Stimulated activated CD4-positive, alpha-beta T cell treated with anti-CD3 and anti-CD28 coated beads, Interleukin-4, amount 100 ng/mL, for 4 hours (primary cell): ENCODE results near the gene CBX2.

Source experiments
- DNase-seq, 2 experiments: peaks; one replicate each; pipeline ENCODE4 v3.0.0-alpha.2; 2020

CBX2 gene

DNA sequence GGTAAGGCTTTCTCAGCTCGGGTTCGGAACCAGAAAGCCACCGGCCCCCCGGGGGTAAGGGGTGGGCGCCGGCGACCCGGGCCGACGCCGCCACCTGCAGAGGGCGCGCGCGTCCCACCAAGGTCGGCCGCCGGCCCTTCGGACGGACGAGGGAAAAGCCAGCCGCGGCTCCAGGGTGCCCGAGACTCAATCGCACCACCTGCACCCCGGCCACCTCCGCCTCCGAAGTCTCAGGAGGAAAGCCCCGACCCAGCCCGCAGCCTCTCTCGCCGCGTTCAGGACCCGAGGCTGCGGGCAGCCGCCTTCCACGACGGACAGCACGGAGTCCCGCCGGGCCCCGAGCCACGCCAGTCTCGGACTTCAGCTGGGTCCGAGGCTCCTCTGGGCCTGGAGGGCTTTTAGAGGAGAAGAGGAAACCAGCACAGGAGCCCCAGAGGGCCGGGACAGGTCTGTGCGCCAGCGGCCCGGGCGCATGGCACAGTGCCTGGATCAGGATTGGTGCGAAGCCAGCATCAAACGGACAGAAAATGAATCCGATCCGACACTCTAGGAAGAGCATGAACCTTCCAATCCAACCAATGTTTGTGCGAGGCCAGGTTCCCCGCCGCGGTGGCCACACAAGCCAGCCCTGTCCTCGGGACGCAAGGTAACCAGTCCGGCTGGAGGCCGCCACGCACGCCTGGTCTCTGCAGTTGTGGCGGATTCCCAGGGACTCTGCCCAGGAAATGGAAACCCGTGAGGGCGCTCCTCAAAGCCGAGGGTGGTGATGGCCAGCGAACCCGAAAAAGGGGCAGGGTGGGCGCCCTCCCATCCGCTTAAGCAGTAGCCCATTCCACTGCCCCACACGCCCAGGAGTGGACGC lies 12.2 kb downstream of the CBX2 start:
- no peak for DNase-seq

DNA sequence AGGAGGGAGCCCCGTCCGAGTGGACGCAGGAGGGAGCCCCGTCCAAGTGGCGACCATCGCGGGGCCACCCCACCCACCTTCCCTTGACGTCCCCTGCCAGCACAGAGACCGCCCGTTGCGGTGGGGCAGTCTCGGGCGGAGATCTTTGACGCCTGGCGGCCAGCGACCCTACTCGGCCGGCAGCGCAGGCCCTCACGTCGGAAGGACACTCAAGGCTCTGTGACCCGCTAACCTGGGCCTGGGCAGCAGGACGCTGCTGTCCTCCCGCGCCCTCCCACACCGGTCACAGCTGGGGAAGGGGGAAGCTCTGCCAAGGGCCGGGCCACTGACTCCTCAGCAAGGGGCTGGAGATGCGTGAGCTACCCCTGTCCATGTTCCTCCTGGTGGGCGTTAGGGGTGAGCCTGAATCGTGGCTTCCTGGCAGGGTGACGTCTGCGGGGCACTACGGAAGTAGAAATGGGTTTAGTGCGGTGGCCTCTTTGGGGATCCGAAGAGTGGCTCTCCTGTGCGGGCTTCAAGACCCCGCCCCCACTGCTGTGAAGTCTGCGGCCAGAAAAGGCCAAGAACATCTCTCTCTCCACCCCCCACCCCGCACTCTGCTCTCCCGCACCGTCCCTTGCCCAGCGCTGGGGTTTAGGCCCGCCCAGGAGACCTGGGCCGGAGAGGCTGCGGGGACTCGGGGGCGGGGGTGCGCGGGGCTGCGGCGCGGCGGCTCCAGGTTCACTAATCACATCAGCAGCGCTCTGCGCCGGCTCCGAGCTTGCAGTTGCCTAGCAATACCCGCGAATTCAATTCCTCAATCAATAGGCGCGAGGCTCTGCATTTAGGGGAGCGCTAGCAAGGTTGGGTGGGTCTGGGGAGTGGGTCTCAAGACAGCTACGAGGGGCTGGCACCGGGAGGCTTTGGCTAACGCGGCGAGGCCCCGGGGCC lies 13.1 kb downstream of the CBX2 start:
- DNase-seq = no peak

DNA sequence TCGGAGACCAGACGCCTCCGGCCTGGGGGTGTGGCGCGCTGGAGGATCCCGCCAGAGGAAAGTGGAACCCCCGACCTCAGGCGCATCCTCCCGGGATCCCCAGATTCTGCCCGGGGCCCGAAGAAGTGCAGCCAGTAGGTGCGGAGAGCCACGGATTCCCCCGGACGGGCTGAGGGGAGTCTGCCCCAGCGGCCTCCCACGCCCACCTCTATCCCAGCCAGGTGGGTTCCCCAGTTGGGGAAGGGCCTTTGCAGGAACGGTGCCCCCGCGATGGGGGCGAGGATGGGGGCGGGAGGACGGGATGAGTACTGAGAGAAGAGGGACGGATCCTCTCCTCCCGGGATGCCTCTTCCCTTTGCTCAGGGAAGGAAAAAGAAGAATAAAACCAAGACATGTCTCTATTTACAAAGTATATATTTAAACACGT lies 13.8 kb downstream of the CBX2 start:
- no peak for DNase-seq

DNA sequence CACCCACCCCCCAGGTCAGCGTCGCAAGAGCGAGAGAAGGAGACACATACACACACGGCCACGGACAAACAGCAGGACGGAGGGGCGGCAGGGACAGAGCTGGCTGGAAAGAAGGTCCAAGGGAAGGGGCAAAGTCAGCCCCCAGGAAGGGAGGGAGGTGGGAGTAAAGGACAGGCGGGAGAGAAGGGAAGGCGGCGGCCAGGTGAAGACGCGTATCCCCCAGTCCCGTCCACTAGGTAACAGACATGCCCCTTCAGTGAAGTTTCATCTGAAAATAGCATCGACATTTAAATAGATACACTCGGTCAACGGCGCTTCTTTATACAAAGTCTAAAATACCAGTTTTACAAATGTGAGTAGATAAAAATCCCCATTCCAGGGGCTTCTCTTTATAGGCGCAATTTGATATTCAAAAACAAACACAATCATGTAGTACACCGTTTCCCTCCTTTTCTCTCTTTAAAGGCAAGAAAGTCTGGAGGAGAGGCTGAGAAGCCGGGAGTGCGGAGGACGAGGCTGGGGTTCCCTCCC lies 14.5 kb downstream of the CBX2 start:
- no peak for DNase-seq

DNA sequence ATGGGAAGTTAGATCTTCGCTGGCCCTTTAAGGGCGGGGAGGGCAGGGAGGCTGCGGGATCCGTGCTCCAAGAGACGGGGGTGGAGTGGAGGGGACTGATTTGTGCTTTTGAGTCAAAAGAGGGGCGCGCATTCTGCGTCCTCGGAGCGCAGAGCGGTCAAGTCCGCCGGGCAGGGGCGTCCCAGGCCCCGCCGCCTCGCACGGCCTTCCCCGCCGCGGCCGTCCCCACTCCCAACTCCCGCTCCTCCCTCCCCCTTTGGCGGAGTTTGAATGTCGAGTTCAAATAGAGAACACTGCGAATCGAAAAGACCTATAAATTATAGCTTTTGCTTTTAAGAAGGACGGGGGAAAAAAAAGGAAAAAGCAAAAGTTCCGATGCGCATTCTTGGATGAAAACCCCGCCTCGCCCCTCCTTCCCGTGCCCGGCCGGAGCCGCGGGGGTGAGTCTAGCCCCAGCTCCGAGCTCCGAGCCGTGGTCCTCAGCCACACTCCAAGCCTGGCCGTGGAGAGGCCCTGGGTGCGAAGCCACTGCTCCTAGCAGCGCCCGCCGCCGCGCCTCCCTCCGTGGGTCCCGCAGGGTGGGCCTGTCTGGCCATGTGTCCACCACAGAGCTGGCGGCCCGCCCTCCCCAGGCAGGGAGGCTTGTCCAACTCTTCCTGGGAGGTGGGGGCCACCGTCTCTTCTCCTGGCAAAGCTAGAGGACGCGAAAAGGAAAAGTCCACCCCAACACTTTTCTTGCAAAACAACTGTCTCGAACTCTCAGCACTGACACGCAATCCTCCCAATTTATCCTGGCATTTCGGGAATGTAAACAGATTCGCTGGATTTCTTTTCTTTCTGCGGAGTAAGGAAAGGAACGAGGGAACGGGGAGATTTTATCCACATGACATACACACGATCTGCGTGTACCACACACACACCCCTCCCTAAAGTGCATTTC lies 15.3 kb downstream of the CBX2 start:
- no peak for DNase-seq

DNA sequence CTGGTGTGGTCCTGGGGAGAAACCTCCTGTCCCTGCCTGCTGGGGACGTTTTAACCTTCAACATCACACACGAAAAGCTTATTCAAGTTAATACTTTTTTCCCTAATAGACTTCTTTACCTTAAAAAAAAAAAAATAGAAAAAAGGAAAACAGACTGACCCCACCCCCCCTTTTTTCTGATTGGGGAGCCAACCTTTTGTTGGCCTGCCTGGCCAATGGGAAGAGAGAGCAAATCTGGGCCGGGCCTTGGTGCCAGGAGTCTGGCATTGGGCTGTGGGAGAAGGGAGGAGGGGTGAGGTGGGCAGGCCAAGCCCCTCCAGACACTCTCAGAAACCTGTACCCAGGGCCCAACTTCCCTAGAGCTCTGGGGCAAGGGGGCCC lies 16.0 kb downstream of the CBX2 start:
- no peak for DNase-seq

DNA sequence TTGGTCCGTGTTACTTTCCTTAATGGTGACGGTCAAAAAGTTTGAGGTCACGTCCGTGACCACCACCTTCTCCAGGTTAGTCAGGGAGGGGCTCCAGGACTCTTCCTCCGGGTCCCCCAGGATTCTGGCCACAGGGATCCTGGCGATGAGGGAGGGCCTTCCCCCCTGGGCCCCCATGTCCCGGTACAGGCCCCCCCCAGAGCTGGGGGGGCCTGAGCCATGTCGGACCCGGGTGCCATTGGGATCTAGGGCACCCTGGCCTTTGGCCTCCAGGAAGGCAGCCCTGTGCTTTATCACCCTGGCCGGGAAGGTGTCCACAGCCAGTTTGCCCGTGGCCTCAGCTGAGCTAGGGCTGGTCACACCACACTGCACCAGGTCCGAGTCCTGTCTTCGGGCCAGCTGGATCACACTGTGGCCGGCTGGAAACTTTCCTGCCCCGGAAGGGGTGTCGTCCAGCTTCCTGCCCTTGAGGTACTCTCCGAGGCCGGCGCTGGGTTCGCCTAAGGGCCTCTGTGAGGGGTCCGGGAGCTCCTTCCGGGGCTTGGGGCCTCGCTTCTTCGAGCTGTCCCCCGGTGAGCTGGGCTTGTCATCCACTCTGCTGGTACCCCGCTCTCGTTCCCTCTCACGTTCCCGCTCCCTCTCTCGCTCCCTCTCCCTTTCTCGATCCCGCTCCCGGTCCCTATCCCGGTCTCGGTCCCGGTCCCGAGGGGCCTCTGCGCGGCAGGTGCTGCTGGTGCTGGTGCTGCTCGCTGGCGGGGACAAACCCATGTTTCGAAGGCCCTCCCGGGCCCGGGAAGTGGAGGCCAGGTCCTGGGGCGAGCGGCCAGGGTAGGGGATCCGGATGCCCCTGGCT lies 16.9 kb downstream of the CBX2 start:
- DNase-seq = no peak

DNA sequence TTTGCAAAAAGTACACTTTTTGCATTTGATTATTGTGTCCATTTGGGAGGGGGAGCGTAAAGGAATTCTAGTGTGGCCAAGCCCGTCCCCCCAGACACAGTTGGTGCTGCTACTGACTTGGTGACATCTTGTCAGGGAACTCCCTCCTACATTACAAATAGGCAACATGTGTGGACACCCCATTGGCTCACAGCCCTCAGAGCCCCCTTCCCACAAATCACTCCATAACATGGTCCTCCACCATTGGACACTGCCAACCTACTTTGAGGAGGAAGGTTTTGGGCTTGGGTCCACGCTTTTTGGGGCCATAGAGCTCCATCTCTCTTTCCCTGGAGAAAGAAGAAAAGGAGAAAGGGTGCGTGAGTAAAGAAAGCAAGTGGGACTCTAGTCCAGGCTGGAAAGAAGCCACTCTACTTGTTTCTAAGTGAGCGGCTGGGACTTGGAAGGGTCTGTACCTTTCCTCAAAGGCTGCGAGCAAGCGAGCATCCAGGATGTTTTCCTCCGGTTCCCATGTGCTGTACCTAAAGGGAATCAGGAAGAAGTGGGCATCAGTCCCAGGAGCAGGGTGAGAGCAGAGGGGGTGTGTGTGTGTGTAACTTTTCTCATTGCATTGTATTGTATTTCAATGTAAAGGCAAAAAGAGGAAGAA lies 18.0 kb downstream of the CBX2 start:
- no peak for DNase-seq

DNA sequence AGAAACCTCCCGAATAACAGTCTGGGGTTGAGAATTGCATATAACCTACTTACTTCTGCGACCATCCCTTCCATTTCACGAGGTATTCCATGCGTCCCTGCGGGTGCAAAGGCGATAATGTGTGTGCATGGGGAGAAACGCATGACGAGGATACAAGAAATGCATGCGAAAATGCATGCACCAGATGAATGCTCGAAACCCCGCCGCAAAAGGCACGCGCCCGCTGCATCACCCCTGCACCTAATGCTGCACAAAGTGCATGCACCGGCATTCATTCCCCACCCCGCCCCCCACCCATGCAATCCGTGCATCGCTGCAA lies 18.5 kb downstream of the CBX2 start:
- no peak for DNase-seq

DNA sequence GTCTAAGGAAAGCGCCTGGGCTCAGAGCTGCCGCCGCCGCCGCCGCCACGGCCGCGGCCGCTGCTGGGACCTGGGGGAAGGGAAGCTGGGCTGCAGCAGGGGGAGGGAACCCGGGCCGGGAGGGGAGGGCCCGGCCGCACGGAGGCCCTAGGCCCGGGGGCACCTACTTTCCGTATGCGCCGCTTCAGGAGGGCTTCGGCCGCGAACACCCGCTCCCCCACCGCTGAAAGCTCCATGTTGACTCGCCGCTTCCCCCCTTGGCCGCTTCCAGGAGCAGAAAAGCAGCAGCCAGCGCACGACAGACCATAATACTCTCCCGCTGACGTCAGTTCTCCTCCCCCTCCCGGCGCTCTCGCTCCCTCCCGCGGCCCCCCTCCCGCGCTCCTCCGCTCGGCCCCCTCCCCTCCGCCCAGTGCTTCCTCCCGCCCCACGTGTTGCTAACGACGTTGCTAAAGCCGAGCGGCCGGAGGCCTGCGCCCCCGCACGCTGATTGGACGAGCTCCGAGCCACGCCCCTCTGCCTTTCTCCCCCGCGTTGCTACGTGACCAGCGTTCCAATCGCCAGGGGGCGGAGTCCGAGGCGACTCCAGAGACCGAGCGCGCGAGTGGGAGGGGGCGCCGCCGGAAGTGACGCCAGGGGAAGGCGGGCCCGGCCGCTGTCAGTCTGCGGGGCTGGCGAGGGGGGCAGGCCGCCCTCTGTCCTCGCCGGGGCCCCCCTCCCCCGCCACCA lies 19.0 kb downstream of the CBX2 start, which contains the start of gene CBX8:
Gene CBX8, minus strand, starts transcription at position 315 of the 729 bp plus-strand sequence. Its CDS starts 79 bp downstream, at position 236.
- peak; percentile 99 for DNase-seq

DNA sequence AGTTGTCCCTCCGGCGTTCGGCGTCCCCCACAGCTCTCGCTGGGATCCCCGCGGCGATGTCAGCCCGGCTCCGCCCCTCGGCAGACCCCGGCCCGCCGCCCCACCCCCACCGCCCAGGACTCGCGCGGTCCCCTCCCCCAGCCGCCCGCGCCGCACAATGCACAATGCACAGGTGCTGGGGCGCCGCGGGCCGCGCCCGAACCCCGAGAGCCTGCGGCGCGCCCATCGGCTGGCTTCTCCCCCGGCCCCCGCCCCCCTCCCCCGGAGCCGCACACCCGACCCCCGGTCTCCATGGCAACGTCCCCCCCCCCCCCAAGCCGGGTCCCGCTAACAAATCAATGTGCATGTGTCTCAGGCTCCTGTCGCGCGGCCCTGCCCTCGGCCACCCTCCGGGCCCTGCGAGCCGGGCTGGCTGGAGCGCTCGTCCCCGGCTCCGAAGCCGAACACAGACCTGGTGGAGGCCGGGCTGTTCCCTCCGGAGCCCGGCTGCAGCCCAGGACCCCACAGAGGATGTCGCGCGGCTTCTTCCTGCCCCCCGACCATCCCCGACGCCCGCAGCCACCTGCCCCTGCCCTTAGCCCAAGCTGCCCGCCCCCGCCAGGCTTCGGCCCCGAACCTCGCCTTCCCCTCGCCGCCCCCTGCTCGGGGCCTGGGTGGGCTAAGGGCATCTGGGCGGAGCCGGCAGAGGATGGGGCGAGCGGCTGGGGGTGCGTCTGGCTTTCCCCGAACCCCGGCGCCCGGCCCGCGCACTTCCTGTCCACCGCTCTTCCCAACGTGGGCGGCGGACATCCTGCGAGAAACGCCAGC lies 19.7 kb downstream of the CBX2 start:
- DNase-seq = no peak

DNA sequence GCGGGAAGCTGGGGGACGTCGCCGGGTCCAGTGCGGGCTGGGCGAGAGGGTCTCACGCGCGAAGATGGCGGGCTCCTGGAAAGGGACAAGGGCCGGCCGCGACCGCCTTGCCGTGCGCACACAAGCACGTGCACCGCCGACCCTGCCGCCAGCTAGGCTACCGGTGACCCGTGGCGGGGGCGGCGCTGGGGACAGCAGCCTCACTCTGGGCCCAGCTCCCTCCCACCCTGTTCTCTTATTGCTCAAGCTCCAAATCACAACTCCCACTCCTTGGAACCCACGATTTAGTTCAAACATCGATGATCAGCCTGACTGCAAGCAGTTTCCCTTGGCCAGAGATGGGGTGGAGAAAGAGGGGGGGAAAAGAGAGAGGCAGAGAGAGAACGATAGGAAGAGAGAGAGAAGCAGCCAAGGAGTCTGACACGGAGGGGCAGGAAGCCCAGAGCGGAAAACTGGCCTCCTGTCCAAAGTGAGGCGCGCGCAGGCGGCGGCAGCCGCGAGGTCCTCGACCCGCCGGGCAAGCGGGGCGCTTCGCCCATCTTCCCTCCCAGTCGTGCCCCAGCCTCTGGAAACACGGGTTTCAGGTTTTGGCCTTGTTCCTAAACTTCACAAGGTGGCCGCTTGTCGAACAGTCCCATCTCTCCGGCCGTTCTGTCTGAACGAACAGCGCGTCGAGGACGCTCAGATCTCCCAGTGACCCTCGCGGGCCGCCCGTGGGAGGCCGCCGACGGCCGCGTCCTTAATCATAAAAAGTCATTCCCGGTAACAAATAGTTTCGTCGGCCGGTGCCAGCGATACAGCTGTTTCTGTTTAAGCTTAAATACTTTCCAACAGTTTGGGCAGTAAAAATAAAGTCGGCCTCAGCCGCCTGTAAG lies 20.6 kb downstream of the CBX2 start:
- DNase-seq = no peak

DNA sequence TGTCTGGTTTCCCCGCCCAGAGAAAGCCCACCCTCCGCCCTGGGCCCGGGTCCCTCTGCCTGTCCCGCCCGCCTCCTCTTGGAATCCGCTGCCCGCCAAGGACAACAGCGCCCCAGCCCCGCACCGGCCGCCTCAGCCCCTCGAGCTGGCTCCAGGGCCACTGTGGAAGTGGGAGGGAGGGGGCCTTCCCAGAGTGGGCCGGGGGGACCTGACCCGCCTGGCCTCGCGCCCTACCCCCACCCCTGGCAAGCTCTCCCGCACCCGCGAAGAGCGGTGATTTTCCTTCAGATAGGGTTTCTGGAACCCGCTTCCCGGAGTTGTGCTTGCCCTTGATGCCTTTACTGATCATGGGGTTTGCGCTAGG lies 21.2 kb downstream of the CBX2 start:
- DNase-seq = no peak

DNA sequence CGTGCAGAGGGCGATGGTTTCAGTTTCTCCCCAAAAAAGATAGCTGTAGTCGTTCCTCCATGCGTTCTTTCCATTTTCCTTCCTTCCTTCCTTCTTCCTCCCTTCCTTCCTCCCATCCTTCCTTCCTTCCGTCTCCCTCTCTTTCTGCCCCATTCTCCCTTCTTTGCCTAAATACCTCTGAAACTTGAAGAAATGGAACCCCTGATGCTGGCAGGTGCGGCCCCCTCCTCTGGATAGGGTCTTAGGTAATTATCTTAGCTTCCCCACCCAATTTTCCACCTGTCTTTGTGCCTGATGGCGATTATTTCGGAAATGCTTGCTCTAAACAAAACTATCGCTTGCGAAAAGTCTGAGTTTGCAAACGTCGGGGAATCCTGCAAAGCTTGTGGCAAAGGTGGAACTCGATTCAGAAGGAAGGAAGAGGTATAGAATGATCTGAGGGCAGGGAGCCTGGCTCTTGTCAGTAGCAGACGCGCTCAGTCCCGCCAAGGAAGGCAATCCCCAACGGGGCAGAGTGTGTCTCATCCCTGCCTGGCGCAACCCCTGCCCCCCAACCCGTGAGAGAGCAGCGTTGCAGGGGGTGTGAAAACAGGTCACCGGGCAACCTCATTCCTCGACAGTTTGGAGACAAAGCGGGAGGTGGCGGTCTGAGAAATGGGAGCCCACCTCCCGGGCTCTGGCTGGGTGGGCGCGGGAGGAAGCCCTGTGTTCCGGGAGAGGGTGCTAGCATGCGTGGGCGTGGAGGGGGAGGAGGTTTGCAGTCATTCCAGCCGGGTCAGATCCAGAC lies 21.8 kb downstream of the CBX2 start:
- DNase-seq = no peak

DNA sequence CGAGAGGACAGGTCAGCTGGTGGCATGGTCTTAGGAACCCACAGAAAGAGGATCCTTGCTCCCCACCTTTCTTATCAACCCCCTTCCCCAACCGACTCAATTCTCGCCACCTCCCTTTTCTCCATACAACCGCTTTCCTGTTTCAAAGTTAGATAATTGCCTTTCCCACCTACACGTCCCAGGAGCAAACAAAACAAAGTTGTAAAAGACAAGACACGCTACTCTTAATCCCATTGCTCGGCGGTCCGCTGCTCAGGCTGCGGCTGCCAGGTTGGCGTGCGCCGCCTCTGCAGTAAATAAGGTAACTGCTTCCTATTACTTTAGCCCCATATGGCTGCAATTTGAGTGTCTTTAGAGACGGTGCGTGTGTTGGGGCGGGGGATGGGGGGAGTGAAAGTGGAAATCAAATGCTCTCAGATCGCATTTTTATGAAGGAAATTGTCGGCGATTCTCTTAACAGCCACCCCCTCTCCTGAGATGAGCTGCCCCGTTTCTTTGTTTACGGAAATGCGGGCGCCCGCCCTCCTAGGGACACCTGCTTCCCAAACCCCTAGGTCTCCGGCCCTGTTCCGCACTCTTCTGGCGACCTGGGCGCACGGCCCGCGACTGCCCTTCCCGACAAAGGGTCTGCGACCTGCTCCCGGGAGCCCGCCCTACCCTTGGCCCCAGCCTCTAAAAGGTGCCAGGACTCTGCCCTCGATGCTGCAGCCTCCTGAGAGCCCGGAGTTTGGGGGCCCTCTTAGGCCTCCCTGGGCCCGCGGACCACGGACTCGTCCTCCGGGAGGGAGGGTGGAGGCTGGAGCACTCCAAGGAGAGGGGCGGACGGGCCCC lies 22.6 kb downstream of the CBX2 start:
- peak; percentile 45 to 50 for DNase-seq
